H9 (cell line): ENCODE data around the gene SALL3. TPM values are rescaled to one million over a fixed set of nuclear protein-coding genes. Genes with fewer than 3 reads are reported as not detected.

Experiments used
- DNase-seq: peaks from one replicate; pipeline ENCODE4 v3.0.0-alpha.2; 2017
- H2AFZ ChIP-seq: one replicate; pipeline ENCODE4 v1.6.1; 2013; ENCODE audit warnings: mild to moderate bottlenecking, low read length, control low read depth, moderate library complexity
- H2AK5ac ChIP-seq: 2 replicates; pipeline ENCODE4 v1.6.1; 2013; ENCODE audit warnings: low read length, control low read depth, mixed read lengths; ENCODE audit not compliant: insufficient read length
- H2BK120ac ChIP-seq: one replicate; pipeline ENCODE4 v1.6.1; 2013; ENCODE audit warnings: low read depth, mild to moderate bottlenecking, low read length, control low read depth, inconsistent platforms; ENCODE audit not compliant: poor library complexity, severe bottlenecking
- H2BK12ac ChIP-seq: 2 replicates; pipeline ENCODE4 v1.6.1; 2013; ENCODE audit warnings: low read length, control low read depth, mixed read lengths, low read depth; ENCODE audit not compliant: insufficient read length
- H2BK15ac ChIP-seq: 2 replicates; pipeline ENCODE4 v1.6.1; 2013; ENCODE audit warnings: low read depth, low read length, control low read depth
- H2BK20ac ChIP-seq: one replicate; pipeline ENCODE4 v1.6.1; 2013; ENCODE audit warnings: low read depth, mild to moderate bottlenecking, low read length, control low read depth, inconsistent platforms; ENCODE audit not compliant: poor library complexity, severe bottlenecking
- H2BK5ac ChIP-seq: 2 replicates; pipeline ENCODE4 v1.6.1; 2013; ENCODE audit warnings: low read length, control low read depth, mixed read lengths; ENCODE audit not compliant: insufficient read length
- H3K14ac ChIP-seq: 2 replicates; pipeline ENCODE4 v1.6.1; 2013; ENCODE audit warnings: low read length, control low read depth; ENCODE audit not compliant: insufficient read depth
- H3K18ac ChIP-seq: 2 replicates; pipeline ENCODE4 v1.6.1; 2013; ENCODE audit warnings: low read depth, mild to moderate bottlenecking, mixed read lengths, low read length, control low read depth; ENCODE audit not compliant: insufficient read length
- H3K23ac ChIP-seq: 2 replicates; pipeline ENCODE4 v1.6.1; 2013; ENCODE audit warnings: low read length, control low read depth, mixed read lengths, low read depth; ENCODE audit not compliant: insufficient read length
- H3K23me2 ChIP-seq: 2 replicates; pipeline ENCODE4 v1.6.1; 2013; ENCODE audit warnings: low read depth, mild to moderate bottlenecking, mixed read lengths, low read length, control low read depth; ENCODE audit not compliant: insufficient read length, poor library complexity, severe bottlenecking
- H3K27ac ChIP-seq: 2 replicates; pipeline ENCODE4 v1.5.1; 2013; ENCODE audit warnings: low read length, control low read depth, mixed read lengths, low read depth; ENCODE audit not compliant: insufficient read length
- H3K27me3 ChIP-seq: 2 replicates; pipeline ENCODE4 v1.6.1; 2013; ENCODE audit warnings: low read length, control low read depth, inconsistent platforms; ENCODE audit not compliant: insufficient read depth
- H3K4ac ChIP-seq: 2 replicates; pipeline ENCODE4 v1.6.1; 2013; ENCODE audit warnings: low read depth, mild to moderate bottlenecking, control low read depth, inconsistent platforms, low read length, moderate library complexity
- H3K4me1 ChIP-seq: 2 replicates; pipeline ENCODE4 v1.6.1; 2013; ENCODE audit warnings: low read length, control low read depth, inconsistent platforms; ENCODE audit not compliant: insufficient read depth
- H3K4me2 ChIP-seq: 2 replicates; pipeline ENCODE4 v1.6.1; 2013; ENCODE audit warnings: low read length, control low read depth, mixed read lengths; ENCODE audit not compliant: insufficient read length, insufficient read depth
- H3K56ac ChIP-seq: 2 replicates; pipeline ENCODE4 v1.6.1; 2013; ENCODE audit warnings: low read depth, mild to moderate bottlenecking, mixed read lengths, low read length, control low read depth; ENCODE audit not compliant: insufficient read length
- H3K79me1 ChIP-seq: 2 replicates; pipeline ENCODE4 v1.6.1; 2013; ENCODE audit warnings: low read depth, mild to moderate bottlenecking, moderate library complexity, low read length, control low read depth, inconsistent platforms; ENCODE audit not compliant: insufficient read depth, poor library complexity, severe bottlenecking
- H3K79me2 ChIP-seq: 2 replicates; pipeline ENCODE4 v1.6.1; 2013; ENCODE audit warnings: low read length, control low read depth, inconsistent platforms; ENCODE audit not compliant: insufficient read depth
- H3K9ac ChIP-seq: 2 replicates; pipeline ENCODE4 v1.6.1; 2013; ENCODE audit warnings: low read length, control low read depth, mixed read lengths; ENCODE audit not compliant: insufficient read length; ENCODE audit errors: extremely low read depth
- H3K9me3 ChIP-seq: one replicate; pipeline ENCODE4 v1.6.1; 2013; ENCODE audit warnings: low read depth, low read length, inconsistent platforms; ENCODE audit not compliant: control insufficient read depth
- H3T11ph ChIP-seq: one replicate; pipeline ENCODE4 v1.6.1; 2013; ENCODE audit warnings: mild to moderate bottlenecking, low read length, control low read depth, inconsistent platforms
- H4K20me1 ChIP-seq: one replicate; pipeline ENCODE4 v1.6.1; 2013; ENCODE audit not compliant: control insufficient read depth, insufficient read length, insufficient read depth
- H4K5ac ChIP-seq: 2 replicates; pipeline ENCODE4 v1.6.1; 2013; ENCODE audit warnings: low read depth, mild to moderate bottlenecking, mixed read lengths, low read length, control low read depth; ENCODE audit not compliant: insufficient read length
- H4K8ac ChIP-seq: replicated peaks from 2 replicates; pipeline ENCODE4 v1.6.1; 2013; ENCODE audit warnings: low read length, control low read depth, mixed read lengths, low read depth; ENCODE audit not compliant: insufficient read length
- H4K91ac ChIP-seq: 2 replicates; pipeline ENCODE4 v1.6.1; 2013; ENCODE audit warnings: low read depth, mild to moderate bottlenecking, moderate library complexity, mixed read lengths, low read length, control low read depth; ENCODE audit not compliant: insufficient read length
- H3K27ac Mint-ChIP-seq, 3 experiments: 2 replicates in 2 of 3; 3 replicates in 1 of 3; pipeline ENCODE4 v1.8.0; 2020 to 2021; ENCODE audit warnings: mixed read lengths in 3 of 3, mild to moderate bottlenecking in 1 of 3, moderate library complexity in 1 of 3
- H3K27me3 Mint-ChIP-seq: 2 replicates; pipeline ENCODE4 v1.8.0; 2021; ENCODE audit warnings: low read depth, mild to moderate bottlenecking, moderate library complexity, mixed read lengths
- H3K36me3 Mint-ChIP-seq, 3 experiments: 2 replicates in 2 of 3; 3 replicates in 1 of 3; pipeline ENCODE4 v1.8.0; 2020 to 2021; ENCODE audit warnings: low read depth in 3 of 3, mixed read lengths in 3 of 3; ENCODE audit not compliant: insufficient read depth in 1 of 3
- H3K4me1 Mint-ChIP-seq, 2 experiments: 2 replicates each; pipeline ENCODE4 v1.8.0; 2020; ENCODE audit warnings: mixed read lengths in 2 of 2
- H3K4me3 Mint-ChIP-seq, 2 experiments: 2 replicates in 1 of 2; 3 replicates in 1 of 2; pipeline ENCODE4 v1.8.0; 2020 to 2021; ENCODE audit warnings: mild to moderate bottlenecking in 2 of 2, mixed read lengths in 2 of 2, moderate library complexity in 1 of 2
- H3K9me3 Mint-ChIP-seq, 2 experiments: 2 replicates in 1 of 2; 3 replicates in 1 of 2; pipeline ENCODE4 v1.8.0; 2020; ENCODE audit warnings: mild to moderate bottlenecking in 2 of 2, mixed read lengths in 2 of 2, moderate library complexity in 1 of 2
- CTCF ChIP-seq: fragments of 200-600 bp; sonication (generic); conservative IDR thresholded peaks from 3 replicates; pipeline ENCODE4 v1.8.0; 2021; ENCODE audit warnings: antibody characterized with exemption, mild to moderate bottlenecking
- WGBS: extraction: QIAGEN DNeasy Blood & Tissue Kit; methylation state at CpG from one replicate; pipeline ENCODE4 v1.1.7; 2013; ENCODE audit warnings: missing lambda C conversion rate, low lambda C conversion rate, mixed read lengths; ENCODE audit not compliant: insufficient read length; ENCODE audit errors: extremely low coverage; 5-methylcytosine and 5-hydroxymethylcytosine counted together
- total RNA-seq: library from RNA; stranded (reverse); gene quantifications from 2 replicates; pipeline ENCODE4 v1.2.1, GENCODE V29; 2021

The SALL3 gene
- total RNA-seq, 1 experiment from 2014 or later: 52.4 TPM

GRCh38 chr18:78980279-78980771 is 707 bp downstream of the SALL3 start:
- no peaks in the 10 kb centered on the region for H3K79me1 ChIP-seq
- no peak for DNase-seq
- H3T11ph ChIP-seq: no peak overlapping the region
- no peak overlapping the region for H3K18ac ChIP-seq
- H3K4me1 ChIP-seq: peaks cover 4% of the 10 kb centered on the region; the same call in 1 of the 2 replicates
- H3K23me2 ChIP-seq: peaks cover 36% of the 10 kb centered on the region
- H3K79me2 ChIP-seq: no peaks in the 10 kb centered on the region
- H3K9me3 ChIP-seq: no peaks in the 10 kb centered on the region
- H4K91ac ChIP-seq: no peak overlapping the region
- peak overlapping the region; percentile 94 for H3K4me2 ChIP-seq
- no peak overlapping the region for H2BK15ac ChIP-seq
- H3K56ac ChIP-seq: no peak overlapping the region
- H4K20me1 ChIP-seq: no peaks in the 10 kb centered on the region
- H2BK20ac ChIP-seq: no peak overlapping the region
- WGBS: no CpG with 5 or more reads among the region's 71 CpGs
- H4K5ac ChIP-seq: no peak overlapping the region
- peak overlapping the region; percentile 38 to 42; a peak in 4 of 5 replicates for H3K4me3 Mint-ChIP-seq
- no peak overlapping the region for H2BK5ac ChIP-seq
- H3K9ac ChIP-seq: peak overlapping the region; percentile 55
- no peak overlapping the region for H2BK12ac ChIP-seq
- no peak for TF ChIP-seq CTCF
- H3K27me3 Mint-ChIP-seq: peaks cover 41% of the 10 kb centered on the region
- H3K27ac ChIP-seq: no peak overlapping the region
- H2BK120ac ChIP-seq: no peak overlapping the region
- H3K14ac ChIP-seq: no peak overlapping the region; the same call in 1 of the 2 replicates
- peaks cover 0 to 6% of the 10 kb centered on the region in 2 experiments; a peak in 1 of 5 replicates for H3K9me3 Mint-ChIP-seq
- H3K36me3 Mint-ChIP-seq: peaks cover 0 to 6% (median 4%) of the 10 kb centered on the region in 3 experiments; a peak in 3 of 7 replicates
- H2AFZ ChIP-seq: no peak overlapping the region
- H4K8ac ChIP-seq: no peak overlapping the region
- H3K27ac Mint-ChIP-seq: no peak overlapping the region
- H2AK5ac ChIP-seq: no peak overlapping the region
- H3K4me1 Mint-ChIP-seq: peaks cover 48 to 67% of the 10 kb centered on the region in 2 experiments
- H3K4ac ChIP-seq: no peak overlapping the region
- H3K23ac ChIP-seq: no peak overlapping the region
- H3K27me3 ChIP-seq: peaks cover 24% of the 10 kb centered on the region
